WTC11 (cell line): Measurements from ENCODE around the gene NKAIN2. TPM values are rescaled to one million over a fixed set of nuclear protein-coding genes. Genes with fewer than 3 reads are reported as not detected.
A peak's percentile ranks its signal among the peaks of the same experiment; 100 is the strongest.

Experiments used
- ATAC-seq: fragments of 200-7000 bp; cut with Tn5 transposase; 2 replicates; pipeline ENCODE4 v1.10.0; 2021; ENCODE audit warnings: mild to moderate bottlenecking, moderate library complexity
- CTCF ChIA-PET: fragments of 300-600 bp; sonication (Branson Sonifier 250); formaldehyde crosslinking; loops from one replicate; lab custom pipeline; 2021; ENCODE audit warnings: antibody characterized with exemption; lab: Charles Lee
- POLR2A ChIA-PET: fragments of 350-600 bp; sonication (Branson Sonifier 250); formaldehyde crosslinking; loops from one replicate; lab custom pipeline; 2021; ENCODE audit warnings: antibody characterized with exemption; lab: Charles Lee
- DNase-seq: peaks from one replicate; pipeline ENCODE4 v3.0.0; 2021; ENCODE audit warnings: low spot score
- H3K27ac Mint-ChIP-seq: 2 replicates; pipeline ENCODE4 v1.8.0; 2021; ENCODE audit warnings: mixed read lengths
- H3K27me3 Mint-ChIP-seq: 2 replicates; pipeline ENCODE4 v1.8.0; 2021; ENCODE audit warnings: low read depth, mild to moderate bottlenecking, moderate library complexity, mixed read lengths
- H3K36me3 Mint-ChIP-seq: 2 replicates; pipeline ENCODE4 v1.8.0; 2021; ENCODE audit warnings: mixed read lengths
- H3K4me1 Mint-ChIP-seq: 2 replicates; pipeline ENCODE4 v1.8.0; 2022; ENCODE audit warnings: mixed read lengths
- H3K4me3 Mint-ChIP-seq: 2 replicates; pipeline ENCODE4 v1.8.0; 2021; ENCODE audit warnings: mild to moderate bottlenecking, moderate library complexity, mixed read lengths
- H3K9me3 Mint-ChIP-seq: 2 replicates; pipeline ENCODE4 v1.8.0; 2021; ENCODE audit warnings: mixed read lengths
- AR ChIP-seq: fragments of 250-450 bp; sonication (Bioruptor Pico); IDR thresholded peaks from 2 replicates; pipeline ENCODE4 v1.9.0; 2021; ENCODE audit warnings: mild to moderate bottlenecking
- ATF1 ChIP-seq: sonication (generic); formaldehyde crosslinking; IDR thresholded peaks from 2 replicates; pipeline ENCODE4 v1.8.1; 2023; ENCODE audit warnings: mild to moderate bottlenecking, moderate library complexity, missing genetic modification reagents
- CBFB ChIP-seq: sonication (generic); formaldehyde crosslinking; IDR thresholded peaks from 2 replicates; pipeline ENCODE4 v1.8.1; 2022; ENCODE audit warnings: mild to moderate bottlenecking, low read depth, missing genetic modification reagents
- CREM ChIP-seq: sonication (generic); formaldehyde crosslinking; IDR thresholded peaks from 2 replicates; pipeline ENCODE4 v1.8.1; 2022; ENCODE audit warnings: mild to moderate bottlenecking, missing genetic modification reagents, moderate library complexity
- E2F5 ChIP-seq: sonication (generic); formaldehyde crosslinking; IDR thresholded peaks from 2 replicates; pipeline ENCODE4 v1.8.1; 2022; ENCODE audit warnings: mild to moderate bottlenecking, moderate library complexity, missing genetic modification reagents
- EMX1 ChIP-seq: fragments of 250-450 bp; sonication (Bioruptor Pico); IDR thresholded peaks from 2 replicates; pipeline ENCODE4 v1.8.0; 2021; ENCODE audit warnings: mild to moderate bottlenecking
- ETV6 ChIP-seq: sonication (generic); formaldehyde crosslinking; IDR thresholded peaks from 2 replicates; pipeline ENCODE4 v1.8.1; 2022; ENCODE audit warnings: mild to moderate bottlenecking, missing genetic modification reagents
- FOXK1 ChIP-seq: sonication (generic); formaldehyde crosslinking; IDR thresholded peaks from 2 replicates; pipeline ENCODE4 v1.8.0; 2022; ENCODE audit warnings: mild to moderate bottlenecking, moderate library complexity, missing genetic modification reagents
- GRHL2 ChIP-seq: fragments of 250-450 bp; sonication (Bioruptor Pico); IDR thresholded peaks from 2 replicates; pipeline ENCODE4 v1.8.0; 2022; ENCODE audit warnings: mild to moderate bottlenecking, moderate library complexity; ENCODE audit not compliant: insufficient replicate concordance, severe bottlenecking
- JAZF1 ChIP-seq: fragments of 250-450 bp; sonication (Bioruptor Pico); IDR thresholded peaks from 2 replicates; pipeline ENCODE4 v1.9.0; 2021; ENCODE audit warnings: moderate library complexity, mild to moderate bottlenecking, inconsistent platforms
- JUN ChIP-seq: sonication (generic); formaldehyde crosslinking; IDR thresholded peaks from 2 replicates; pipeline ENCODE4 v1.8.0; 2023; ENCODE audit warnings: mild to moderate bottlenecking, missing genetic modification reagents
- KAT7 ChIP-seq: sonication (generic); formaldehyde crosslinking; IDR thresholded peaks from 2 replicates; pipeline ENCODE4 v1.8.1; 2023; ENCODE audit warnings: missing genetic modification reagents, mild to moderate bottlenecking, borderline replicate concordance
- NFE2L1 ChIP-seq: sonication (generic); formaldehyde crosslinking; IDR thresholded peaks from 2 replicates; pipeline ENCODE4 v1.8.1; 2023; ENCODE audit warnings: missing genetic modification reagents
- NR3C1 ChIP-seq: sonication (generic); formaldehyde crosslinking; conservative IDR thresholded peaks from 2 replicates; pipeline ENCODE4 v1.8.1; 2023; ENCODE audit warnings: low read depth, mild to moderate bottlenecking, missing genetic modification reagents
- PREB ChIP-seq: sonication (generic); formaldehyde crosslinking; IDR thresholded peaks from 2 replicates; pipeline ENCODE4 v1.8.1; 2022; ENCODE audit warnings: mild to moderate bottlenecking, missing genetic modification reagents, moderate library complexity, borderline replicate concordance
- STAT6 ChIP-seq: sonication (generic); formaldehyde crosslinking; conservative IDR thresholded peaks from 2 replicates; pipeline ENCODE4 v1.8.1; 2023; ENCODE audit warnings: mild to moderate bottlenecking, low read depth, missing genetic modification reagents, moderate library complexity
- TEAD4 ChIP-seq: sonication (generic); formaldehyde crosslinking; IDR thresholded peaks from 2 replicates; pipeline ENCODE4 v1.8.0; 2022; ENCODE audit warnings: mild to moderate bottlenecking, missing genetic modification reagents
- TP53 ChIP-seq: sonication (generic); formaldehyde crosslinking; IDR thresholded peaks from 2 replicates; pipeline ENCODE4 v1.8.1; 2023; ENCODE audit warnings: mild to moderate bottlenecking, missing genetic modification reagents
- ZBTB21 ChIP-seq: sonication (generic); formaldehyde crosslinking; IDR thresholded peaks from 2 replicates; pipeline ENCODE4 v1.8.1; 2023; ENCODE audit warnings: mild to moderate bottlenecking, missing genetic modification reagents, borderline replicate concordance
- ZNF671 ChIP-seq: fragments of 250-450 bp; sonication (Bioruptor Pico); IDR thresholded peaks from 2 replicates; pipeline ENCODE4 v1.8.0; 2021; ENCODE audit warnings: mild to moderate bottlenecking
- total RNA-seq: library from RNA; stranded (reverse); gene quantifications from 3 replicates; pipeline ENCODE4 v1.2.3, GENCODE V29; 2021
- TF ChIP-seq, protein P1 (sequence below): fragments of 250-450 bp; sonication (Bioruptor Pico); IDR thresholded peaks from 2 replicates; pipeline ENCODE4 v1.8.0; 2021; ENCODE audit warnings: mild to moderate bottlenecking
- TF ChIP-seq, protein P2 (sequence below): sonication (generic); formaldehyde crosslinking; IDR thresholded peaks from 2 replicates; pipeline ENCODE4 v1.8.1; 2023; ENCODE audit warnings: mild to moderate bottlenecking, moderate library complexity, missing genetic modification reagents

NKAIN2 gene
- total RNA-seq, 1 experiment from 2014 or later: 0.33 TPM

DNA sequence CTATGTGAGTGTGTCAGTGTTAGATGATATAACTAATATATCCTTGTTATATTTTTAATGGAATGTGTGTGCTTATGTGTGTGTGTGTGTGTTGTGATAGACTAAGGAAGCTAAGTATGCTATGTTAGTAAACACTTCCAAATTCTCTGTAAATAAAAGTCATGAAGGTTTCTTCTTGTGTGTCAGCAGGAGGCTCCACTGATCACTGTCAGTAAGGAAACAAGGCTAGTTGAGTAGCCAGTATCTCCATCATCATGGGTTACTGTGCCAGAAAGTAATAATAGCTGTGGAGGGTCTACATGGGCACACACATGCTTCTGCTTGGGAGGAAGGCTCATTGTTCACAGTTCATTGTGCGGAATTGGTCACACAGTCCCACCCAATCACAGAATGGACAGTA is 855.8 kb downstream of the NKAIN2 start (continued):
- TF ChIP-seq STAT6: no peak
- TF ChIP-seq NR3C1 (CRISPR knock-in tag): no peak
- TF ChIP-seq EMX1 (CRISPR knock-in tag): no peak
- no peak for TF ChIP-seq ZBTB21 (CRISPR knock-in tag)
- TF ChIP-seq JAZF1 (CRISPR knock-in tag): no peak

- Mint-ChIP-seq H3K4me1 (peaks cover 9% of the 10 kb centered on the region), H3K27ac (no peak overlapping the region), H3K27me3 (no peaks in the 10 kb centered on the region), H3K36me3 (0 out of 2 replicates have a peak, but pooled peaks cover 5% of the 10 kb centered on the region), H3K4me3 (no peak overlapping the region), H3K9me3 (peaks cover 5% of the 10 kb centered on the region)
- ChIA-PET CTCF (no interaction called here), POLR2A (no interaction called here)
- DNase-seq (no peak), ATAC-seq (no peak)
- TF ChIP-seq JUN (CRISPR knock-in tag) (no peak), NFE2L1 (no peak), KAT7 (CRISPR knock-in tag) (no peak), CREM (CRISPR knock-in tag) (no peak), E2F5 (no peak), ATF1 (CRISPR knock-in tag) (no peak)
Observed at GRCh38 chr6:124660185-124660584, 856.5 kb downstream of the NKAIN2 start.

DNA sequence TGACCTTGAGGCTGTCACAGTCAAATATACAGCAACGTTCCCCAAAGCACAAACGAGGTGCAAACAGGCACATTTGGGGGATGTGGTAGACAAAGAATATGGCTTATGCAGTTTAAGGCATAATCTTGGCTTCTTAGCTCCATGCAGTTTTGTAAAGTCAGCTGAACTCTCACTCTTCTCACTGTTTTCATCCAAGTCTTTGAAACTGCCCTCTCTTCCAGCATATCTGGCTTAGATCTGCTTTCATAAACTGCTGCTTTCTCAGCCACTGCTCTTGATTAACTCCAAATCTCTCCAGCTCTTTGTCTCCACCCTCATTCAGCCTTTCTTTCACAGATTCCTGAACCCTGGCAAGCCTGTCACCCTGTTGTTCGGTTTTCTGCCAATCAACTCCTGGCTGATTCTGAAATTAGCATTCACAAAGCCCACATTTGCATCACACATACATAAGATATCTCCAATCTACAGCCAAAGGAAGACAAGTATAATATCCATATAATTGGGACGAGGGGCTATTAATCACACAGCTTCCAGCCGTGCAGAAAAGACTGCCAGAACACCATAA is 857.5 kb downstream of the NKAIN2 start:
- POLR2A ChIA-PET: no interaction called here
- CTCF ChIA-PET: interaction anchor here (1.7 kb wide), 1 partner anchor 135 kb away, joined by 5 read pairs; no protein-coding TSS in a partner anchor
- Mint-ChIP-seq H3K4me3 (no peak overlapping the region), H3K36me3 (0 out of 2 replicates have a peak, but pooled peaks cover 5% of the 10 kb centered on the region), H3K4me1 (peaks cover 9% of the 10 kb centered on the region), H3K27ac (no peak overlapping the region), H3K27me3 (no peaks in the 10 kb centered on the region), H3K9me3 (peaks cover 5% of the 10 kb centered on the region)
- ATAC-seq (peak; percentile 88), DNase-seq (no peak)
- TF ChIP-seq ETV6 (CRISPR knock-in tag) (0 out of 2 replicates have a peak, but pooled peaks have one; percentile 16), FOXK1 (no peak)
- TF ChIP-seq, protein P1, sequence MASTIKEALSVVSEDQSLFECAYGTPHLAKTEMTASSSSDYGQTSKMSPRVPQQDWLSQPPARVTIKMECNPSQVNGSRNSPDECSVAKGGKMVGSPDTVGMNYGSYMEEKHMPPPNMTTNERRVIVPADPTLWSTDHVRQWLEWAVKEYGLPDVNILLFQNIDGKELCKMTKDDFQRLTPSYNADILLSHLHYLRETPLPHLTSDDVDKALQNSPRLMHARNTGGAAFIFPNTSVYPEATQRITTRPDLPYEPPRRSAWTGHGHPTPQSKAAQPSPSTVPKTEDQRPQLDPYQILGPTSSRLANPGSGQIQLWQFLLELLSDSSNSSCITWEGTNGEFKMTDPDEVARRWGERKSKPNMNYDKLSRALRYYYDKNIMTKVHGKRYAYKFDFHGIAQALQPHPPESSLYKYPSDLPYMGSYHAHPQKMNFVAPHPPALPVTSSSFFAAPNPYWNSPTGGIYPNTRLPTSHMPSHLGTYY (CRISPR knock-in tag): no peak
- TF ChIP-seq, protein P2, sequence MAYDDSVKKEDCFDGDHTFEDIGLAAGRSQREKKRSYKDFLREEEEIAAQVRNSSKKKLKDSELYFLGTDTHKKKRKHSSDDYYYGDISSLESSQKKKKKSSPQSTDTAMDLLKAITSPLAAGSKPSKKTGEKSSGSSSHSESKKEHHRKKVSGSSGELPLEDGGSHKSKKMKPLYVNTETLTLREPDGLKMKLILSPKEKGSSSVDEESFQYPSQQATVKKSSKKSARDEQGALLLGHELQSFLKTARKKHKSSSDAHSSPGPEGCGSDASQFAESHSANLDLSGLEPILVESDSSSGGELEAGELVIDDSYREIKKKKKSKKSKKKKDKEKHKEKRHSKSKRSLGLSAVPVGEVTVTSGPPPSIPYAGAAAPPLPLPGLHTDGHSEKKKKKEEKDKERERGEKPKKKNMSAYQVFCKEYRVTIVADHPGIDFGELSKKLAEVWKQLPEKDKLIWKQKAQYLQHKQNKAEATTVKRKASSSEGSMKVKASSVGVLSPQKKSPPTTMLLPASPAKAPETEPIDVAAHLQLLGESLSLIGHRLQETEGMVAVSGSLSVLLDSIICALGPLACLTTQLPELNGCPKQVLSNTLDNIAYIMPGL (CRISPR knock-in tag): no peak

GRCh38 chr6:124668028-124668427 is 864.4 kb downstream of the NKAIN2 start:
- ChIA-PET CTCF (no interaction called here), POLR2A (no interaction called here)
- DNase-seq (no peak), ATAC-seq (no peak)
- Mint-ChIP-seq H3K27ac (no peak overlapping the region), H3K4me3 (no peak overlapping the region), H3K36me3 (no peaks in the 10 kb centered on the region), H3K27me3 (no peaks in the 10 kb centered on the region), H3K4me1 (no peaks in the 10 kb centered on the region), H3K9me3 (peaks cover 3% of the 10 kb centered on the region)
- no peak for TF ChIP-seq ZNF671 (CRISPR knock-in tag)
- TF ChIP-seq GRHL2 (CRISPR knock-in tag): no peak
- no peak for TF ChIP-seq TP53 (CRISPR knock-in tag)
- TF ChIP-seq PREB: no peak
- TF ChIP-seq TEAD4 (CRISPR knock-in tag): no peak
- TF ChIP-seq CBFB (CRISPR knock-in tag): no peak
- no peak for TF ChIP-seq AR (CRISPR knock-in tag)
